PC-3 (cell line): ENCODE measurements around the gene ARHGEF7.

ENCODE experiments used
- CTCF ChIP-seq: fragments of 300-600 bp; sonication (generic); conservative IDR thresholded peaks from 2 replicates; pipeline ENCODE4 v1.5.1; 2017; ENCODE audit warnings: antibody characterized with exemption, low read depth, mild to moderate bottlenecking, low read length
- EZH2 ChIP-seq: fragments of 300-600 bp; sonication (generic); IDR thresholded peaks from one replicate; pipeline ENCODE4 v1.6.1; 2017; ENCODE audit warnings: antibody characterized with exemption, mild to moderate bottlenecking, low read length; ENCODE audit not compliant: unreplicated experiment

DNA sequence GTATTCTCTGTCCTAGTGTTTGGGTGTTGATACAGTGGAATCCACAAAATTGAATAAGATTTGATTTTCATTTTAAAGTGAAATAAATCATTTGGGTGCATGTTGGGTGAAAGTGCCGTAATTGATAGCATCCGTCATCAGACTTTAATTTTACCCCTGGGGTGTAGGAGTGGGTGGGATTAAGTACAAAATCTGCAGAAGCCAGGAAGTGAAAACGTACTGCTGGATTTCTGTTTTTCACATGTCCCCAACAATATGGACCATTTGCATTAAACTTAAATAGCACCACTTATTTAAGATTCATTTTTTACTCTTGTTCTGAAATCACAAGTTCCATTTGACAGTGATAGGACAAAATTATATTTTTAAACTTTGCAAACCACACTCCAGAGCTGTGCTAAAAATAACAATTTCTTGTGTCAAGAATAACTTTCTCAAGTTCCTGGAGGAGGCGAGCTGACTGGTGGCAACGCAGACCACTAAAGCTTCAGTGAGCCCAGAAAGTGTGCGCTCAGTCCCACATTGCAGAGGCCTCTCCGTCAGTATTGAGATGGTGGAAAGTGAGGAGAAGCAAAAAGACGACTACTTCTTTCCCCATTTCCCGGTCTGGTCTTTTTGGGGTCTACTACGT is 71.3 kb downstream of the ARHGEF7 start:
- no peak for TF ChIP-seq EZH2
- no peak for TF ChIP-seq CTCF
